Neural progenitor cell (in vitro differentiated cells): ENCODE results near the gene EMILIN2.

Experiments used
- EZH2 ChIP-seq: fragments of 200-600 bp; sonication (generic); IDR thresholded peaks from 2 replicates; pipeline ENCODE4 v1.6.1; 2017; ENCODE audit warnings: antibody characterized with exemption, mild to moderate bottlenecking, moderate library complexity
- TF ChIP-seq, protein P1 (sequence below): fragments of 200-600 bp; sonication (generic); IDR thresholded peaks from 2 replicates; pipeline ENCODE4 v1.5.1; 2017; ENCODE audit warnings: antibody characterized with exemption, mild to moderate bottlenecking

DNA sequence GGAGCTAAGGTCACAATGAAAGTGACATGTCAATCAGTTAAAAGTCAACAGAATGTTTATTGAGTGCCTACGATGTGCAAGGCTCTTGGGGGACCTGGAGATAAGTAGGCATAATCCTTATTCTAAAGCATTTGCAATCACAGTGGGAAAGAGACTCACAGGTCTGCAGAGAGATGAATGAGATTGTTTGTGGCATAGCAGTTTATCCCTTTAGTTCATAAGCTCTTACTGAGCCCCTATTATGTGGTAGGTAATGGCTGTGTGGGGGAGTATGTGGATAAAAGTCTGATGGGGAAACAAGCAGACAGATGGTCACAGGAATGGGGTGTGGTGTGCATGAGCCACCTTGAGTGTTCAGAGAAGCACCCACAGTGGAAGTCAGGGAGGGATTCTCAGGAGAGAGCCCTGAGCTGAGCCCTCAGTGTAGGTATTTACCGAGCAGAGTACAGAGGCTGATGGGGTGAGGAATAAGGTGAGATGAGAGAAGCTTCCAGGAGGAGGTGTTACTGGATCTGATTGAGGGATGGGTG, 48.1 kb downstream of the EMILIN2 start:
- TF ChIP-seq, protein P1, sequence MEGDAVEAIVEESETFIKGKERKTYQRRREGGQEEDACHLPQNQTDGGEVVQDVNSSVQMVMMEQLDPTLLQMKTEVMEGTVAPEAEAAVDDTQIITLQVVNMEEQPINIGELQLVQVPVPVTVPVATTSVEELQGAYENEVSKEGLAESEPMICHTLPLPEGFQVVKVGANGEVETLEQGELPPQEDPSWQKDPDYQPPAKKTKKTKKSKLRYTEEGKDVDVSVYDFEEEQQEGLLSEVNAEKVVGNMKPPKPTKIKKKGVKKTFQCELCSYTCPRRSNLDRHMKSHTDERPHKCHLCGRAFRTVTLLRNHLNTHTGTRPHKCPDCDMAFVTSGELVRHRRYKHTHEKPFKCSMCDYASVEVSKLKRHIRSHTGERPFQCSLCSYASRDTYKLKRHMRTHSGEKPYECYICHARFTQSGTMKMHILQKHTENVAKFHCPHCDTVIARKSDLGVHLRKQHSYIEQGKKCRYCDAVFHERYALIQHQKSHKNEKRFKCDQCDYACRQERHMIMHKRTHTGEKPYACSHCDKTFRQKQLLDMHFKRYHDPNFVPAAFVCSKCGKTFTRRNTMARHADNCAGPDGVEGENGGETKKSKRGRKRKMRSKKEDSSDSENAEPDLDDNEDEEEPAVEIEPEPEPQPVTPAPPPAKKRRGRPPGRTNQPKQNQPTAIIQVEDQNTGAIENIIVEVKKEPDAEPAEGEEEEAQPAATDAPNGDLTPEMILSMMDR, result no peak
- no peak for TF ChIP-seq EZH2
